HL-60/S4 treated with retinoic acid at 250 ng/mL for 4 days and 3 days (cell line): Measurements from ENCODE around the gene ELK1.
"Not testable (repeated sequence)": the region's sequence is repeated elsewhere in the genome, so short reads cannot be mapped to it uniquely, and the experiment has no call there.

Source experiments
- in situ Hi-C: fragments of 300-500 bp; cut with MboI; formaldehyde crosslinking; loops from 2 replicates; pipeline ENCODE4 v1.7.0; 2022; ENCODE audit warnings: low sequenced_read_pairs

Gene ELK1

GRCh38 chrX:47612418-47612817, 37.9 kb downstream of the ELK1 start:
- in situ Hi-C loops = no loop called here

GRCh38 chrX:47611926-47612325, 38.4 kb downstream of the ELK1 start:
- in situ Hi-C loops = no loop called here

DNA sequence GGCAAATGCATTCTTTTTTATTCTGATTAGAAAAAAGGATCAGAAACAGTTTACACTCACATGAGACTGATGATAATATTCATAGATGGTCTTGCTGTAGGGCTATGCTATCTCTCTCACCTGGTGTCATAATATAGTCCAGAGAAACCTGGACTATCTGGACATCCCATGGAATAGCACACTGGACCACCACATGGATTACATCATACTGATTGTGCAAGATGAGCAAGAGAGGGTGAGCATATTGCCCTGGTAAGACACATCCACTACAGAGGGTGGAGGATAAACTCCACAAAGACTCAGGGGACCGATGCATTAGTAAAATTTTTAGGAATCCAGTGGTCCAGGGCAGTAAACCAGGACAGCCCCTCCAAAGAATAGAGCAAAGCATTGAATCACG, 38.9 kb downstream of the ELK1 start:
- in situ Hi-C loops = no loop called here

- in situ Hi-C loops = no loop called here
Measured at GRCh38 chrX:47610511-47610910, 39.9 kb downstream of the ELK1 start.

GRCh38 chrX:47608130-47608810, 42.1 kb downstream of the ELK1 start:
- in situ Hi-C loops = no loop called here

DNA sequence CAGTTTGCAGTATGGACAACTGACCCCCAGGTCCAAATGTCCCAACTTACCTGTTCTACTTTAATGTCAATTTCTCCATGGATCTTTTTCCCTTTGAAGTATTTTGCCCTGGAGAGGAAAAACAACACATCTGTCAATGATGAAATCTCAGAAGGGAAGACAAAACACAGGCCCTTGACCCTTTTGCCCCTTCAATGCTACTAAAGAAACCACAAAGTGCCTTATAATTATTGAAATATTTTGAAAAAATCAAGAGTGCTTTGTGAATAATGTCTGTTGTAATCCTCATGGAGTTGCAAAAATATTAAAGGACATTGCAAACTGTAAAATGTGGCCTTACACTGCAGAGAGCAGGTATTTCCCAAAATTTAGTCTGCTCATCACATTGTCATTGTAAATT, 43.3 kb downstream of the ELK1 start:
- in situ Hi-C loops = no loop called here

DNA sequence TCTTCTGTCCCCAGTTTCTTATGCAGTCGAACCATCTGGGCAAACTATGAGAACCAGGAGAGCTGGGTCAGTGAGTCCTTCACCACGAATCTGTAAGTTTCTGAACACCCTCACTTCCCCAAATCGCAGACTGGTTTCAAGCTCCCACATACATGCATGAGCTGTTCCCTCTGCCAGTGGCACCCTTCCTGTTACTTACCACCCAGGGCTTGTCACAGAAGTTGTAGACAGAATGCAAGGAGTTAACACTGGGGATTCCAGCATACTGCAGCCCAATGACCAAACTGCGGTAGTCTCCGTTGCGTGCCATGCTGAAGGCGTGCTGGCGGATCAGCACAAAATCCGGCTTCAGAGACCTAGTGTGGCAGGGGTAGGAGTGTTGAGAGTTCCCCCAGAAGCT, 45.3 kb downstream of the ELK1 start:
- in situ Hi-C loops = no loop called here

DNA sequence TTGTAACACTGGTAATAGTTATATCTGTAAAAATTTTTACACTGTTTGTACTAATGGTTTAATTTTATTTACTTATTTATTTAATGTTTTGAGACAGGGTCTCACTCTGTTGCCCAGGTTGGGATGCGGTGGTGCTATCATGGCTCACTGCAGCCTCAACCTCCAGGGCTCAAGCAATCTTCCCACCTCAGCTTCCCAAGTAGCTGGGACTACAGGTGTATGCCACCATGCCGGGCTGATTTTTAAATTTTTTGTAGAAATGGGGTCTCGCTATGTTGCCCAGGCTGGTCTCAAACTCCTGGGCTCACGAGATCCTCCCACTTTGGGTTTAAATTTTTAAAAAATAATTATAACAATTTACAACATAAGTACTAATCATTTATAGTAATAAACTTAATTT, 47.2 kb downstream of the ELK1 start:
- in situ Hi-C loops = not testable (repeated sequence)

DNA sequence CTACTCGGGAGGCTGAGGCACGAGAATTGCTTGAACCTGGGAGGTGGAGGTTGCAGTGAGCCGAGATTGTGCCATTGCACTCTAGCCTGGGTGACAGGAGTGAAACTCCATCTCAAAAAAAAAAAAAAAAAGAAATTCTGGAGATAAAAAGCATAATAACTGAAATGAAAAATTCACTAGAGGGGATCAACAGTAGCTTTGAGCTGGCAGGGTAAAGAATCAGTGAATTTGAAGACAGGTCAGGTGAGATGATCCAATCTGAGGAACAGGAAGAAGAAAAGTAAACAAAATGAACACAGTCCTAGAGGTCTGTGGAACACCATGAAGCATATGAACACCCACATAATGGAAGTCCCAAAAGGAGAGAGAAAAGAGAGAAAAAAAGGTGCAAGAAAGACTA, 53.1 kb downstream of the ELK1 start:
- in situ Hi-C loops = no loop called here

DNA sequence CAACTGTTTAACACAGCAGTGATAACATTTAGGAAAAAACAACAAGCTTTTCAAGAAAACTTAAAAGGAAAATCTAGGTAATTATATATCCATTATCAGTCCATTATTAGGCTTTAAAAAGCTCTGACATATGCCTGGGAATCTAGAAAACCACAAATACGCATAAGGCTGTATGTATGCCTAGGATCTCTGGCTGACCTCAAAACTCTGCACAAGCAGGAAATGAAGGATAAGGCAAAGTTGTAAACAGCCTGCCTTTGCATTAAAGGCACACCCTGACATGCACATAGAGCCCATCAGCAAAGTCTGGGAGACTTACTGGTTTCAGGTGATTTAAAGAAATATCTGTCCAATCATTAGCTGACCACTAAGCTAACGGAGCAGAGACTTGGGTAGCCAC, 54.1 kb downstream of the ELK1 start:
- in situ Hi-C loops = no loop called here

DNA sequence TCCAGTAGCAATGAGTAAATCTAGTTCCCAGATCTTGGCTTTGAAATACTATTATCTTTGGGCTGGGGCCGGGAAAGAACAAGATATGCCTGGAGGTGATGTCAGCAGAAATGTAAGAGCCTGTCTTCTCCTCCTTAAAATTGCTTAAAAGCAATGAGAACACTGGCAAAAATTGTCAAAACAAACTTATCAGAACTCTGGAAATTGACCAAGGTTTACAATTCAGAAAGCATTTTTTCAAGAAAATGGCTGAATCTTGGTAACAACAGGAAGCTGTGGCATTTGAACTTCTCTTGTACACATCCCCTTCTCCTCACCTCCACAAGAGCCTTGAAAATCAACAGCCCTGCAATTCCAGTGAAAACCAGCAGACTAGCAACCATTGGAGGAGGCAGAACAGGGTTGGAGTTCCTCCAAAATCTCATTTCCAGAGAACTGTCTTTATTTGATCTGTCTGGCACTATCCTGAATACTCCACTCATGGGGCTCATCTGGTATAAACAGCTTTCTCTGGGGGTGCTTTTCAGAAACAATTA, 54.6 kb downstream of the ELK1 start:
- in situ Hi-C loops = no loop called here

- in situ Hi-C loops = no loop called here
Measured at GRCh38 chrX:47593522-47593921, 56.8 kb downstream of the ELK1 start.

DNA sequence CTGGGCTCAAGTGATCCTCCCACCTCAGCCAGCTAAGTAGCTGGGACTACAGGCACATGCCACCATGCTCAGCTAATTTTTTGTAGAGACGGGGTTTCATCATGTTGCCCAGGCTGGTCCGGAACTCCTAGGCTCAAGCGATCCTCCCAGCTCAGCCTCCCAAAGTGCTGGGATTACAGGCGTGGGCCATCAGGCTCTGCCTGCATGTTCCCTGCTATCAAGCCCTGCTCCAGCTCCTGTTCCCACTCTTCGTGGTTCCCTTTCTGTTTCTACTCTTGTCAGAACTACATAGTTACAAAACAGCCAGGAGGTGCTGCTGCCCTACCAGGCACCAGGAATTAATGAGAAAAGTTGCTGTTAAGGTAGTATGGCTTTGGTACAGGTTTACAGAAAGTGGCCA, 59.4 kb downstream of the ELK1 start:
- in situ Hi-C loops = no loop called here

- in situ Hi-C loops = no loop called here
Measured at GRCh38 chrX:47587906-47588735, 62.2 kb downstream of the ELK1 start.

- in situ Hi-C loops = no loop called here
Measured at GRCh38 chrX:47587091-47587891, 63.1 kb downstream of the ELK1 start.

DNA sequence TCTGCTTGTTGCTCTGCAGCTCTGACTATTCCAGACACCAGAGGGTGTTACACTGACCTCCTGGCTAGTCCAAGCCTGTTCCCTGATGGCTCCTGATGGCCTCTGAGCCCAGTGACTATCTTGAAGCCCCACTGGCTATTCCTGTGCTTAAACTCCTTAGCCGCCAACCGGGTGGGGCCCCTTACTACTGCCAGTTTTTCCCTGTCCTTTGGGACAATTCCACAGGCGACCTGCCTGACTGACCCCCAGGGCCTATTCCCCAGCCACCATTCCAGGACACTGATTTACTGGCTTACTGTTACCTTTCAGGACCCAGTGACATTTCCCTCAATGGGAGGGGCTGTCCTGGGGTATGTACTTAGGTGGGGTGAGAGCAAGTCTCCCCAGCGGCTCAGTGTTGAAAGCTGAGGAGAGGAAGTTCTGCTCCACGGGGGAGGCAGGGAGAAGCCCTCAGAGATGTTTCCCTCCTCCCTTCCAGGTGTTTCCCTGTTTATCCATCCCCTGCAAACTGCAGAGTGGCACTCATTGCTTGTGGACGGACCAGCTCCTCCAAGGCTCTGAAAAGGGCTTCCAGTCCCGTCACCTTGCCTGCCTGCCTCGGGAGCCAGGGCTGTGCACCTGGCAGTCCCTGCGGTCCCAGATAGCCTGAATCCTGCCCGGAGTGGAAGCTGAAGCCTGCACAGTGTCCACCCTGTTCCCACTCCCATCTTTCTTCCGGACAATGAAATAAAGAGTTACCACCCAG, 64.1 kb downstream of the ELK1 start:
- in situ Hi-C loops = no loop called here
